Dermis lymphatic vessel endothelial cell (primary cell): Measurements from ENCODE around the gene ALOXE3. TPM values are rescaled to one million over a fixed set of nuclear protein-coding genes. Genes with fewer than 3 reads are reported as not detected.

Experiments
- total RNA-seq: library from RNA; depleted of rRNA; stranded (reverse); fragments of >200 nt; gene quantifications from 2 replicates; pipeline ENCODE4 v1.2.1, GENCODE V29; 2014

Gene ALOXE3
- total RNA-seq = under 0.01 TPM in 1 of 2 replicates, not detected in the other

DNA sequence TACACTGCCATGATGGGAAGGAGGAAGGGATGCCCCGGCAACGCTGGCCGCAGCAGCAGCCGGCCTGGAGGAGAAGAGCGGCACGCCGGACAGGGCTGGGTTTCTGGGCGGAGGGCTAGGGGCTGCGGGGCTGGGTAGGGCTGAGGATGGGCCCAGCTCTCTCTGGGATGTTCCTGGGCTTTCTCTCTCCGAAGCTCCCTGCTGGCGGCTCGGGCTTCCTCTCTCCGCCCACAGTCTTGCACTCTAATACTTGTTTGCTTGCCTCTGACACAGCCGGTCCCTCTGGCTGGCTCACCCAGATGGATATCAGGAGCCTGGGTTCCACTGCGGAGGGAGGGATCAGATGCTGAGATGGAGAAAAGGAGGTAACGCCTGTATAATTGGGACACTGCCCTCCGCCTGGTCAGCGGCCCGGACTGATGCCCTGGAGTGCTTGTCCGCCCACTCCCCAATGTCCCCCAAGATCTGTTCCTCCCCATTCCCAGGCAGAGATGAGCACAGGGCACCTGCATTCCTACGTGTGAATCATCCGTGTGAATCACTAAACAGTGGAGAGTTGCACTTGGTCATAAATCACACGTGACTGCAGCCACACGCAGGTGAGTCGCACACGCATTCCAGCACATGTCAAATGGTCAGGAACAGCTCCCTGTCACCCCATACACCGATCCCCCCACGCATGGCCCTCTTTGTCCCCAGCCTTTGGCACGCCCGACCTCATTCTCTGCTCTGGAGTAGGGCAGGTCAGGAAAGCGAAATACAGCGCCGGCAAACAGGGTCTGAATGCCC lies at the start of gene ALOXE3:
Gene ALOXE3, minus strand, starts transcription at position 535 of the 789 bp plus-strand sequence. Its CDS starts 524 bp downstream, at position 11.

DNA sequence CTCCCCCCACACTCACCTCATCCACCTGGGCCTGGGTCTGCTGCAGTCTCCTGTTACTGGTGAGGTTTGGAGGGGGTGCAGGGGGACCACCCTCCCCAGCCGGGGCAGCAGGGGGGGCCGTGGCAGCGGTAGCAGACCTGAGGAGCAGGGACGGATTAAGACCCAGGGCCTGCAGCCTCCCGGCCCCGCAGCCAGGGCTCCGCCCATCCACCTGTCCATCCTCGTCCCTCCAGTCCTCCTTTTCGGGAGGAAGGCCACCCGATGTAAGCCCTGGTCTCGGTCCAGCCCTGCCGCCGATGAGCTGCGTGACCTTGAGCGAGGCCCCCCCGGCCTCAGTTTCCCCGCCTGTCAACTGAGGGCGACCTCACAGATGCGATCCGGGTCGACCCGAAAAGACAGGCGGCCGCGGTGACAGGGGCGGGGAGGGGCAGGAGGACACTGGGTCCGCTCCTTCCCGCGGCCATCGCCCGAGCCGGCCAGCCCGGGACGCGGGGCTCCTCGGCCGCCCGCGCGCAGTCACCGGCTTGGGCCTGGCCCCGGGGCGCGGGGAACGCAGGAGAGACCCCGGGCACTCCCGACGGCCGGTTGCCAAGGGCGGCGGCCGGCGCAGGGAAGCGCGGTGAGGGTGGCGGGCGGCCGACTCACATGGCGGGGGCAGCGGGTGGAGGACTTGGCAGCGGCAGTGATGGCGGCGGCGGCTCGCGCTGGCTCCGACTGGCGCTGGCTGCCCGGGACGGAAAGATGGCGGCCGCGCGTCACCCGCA lies 44.1 kb upstream of the ALOXE3 start, which contains the start of gene VAMP2:
Gene VAMP2, minus strand, starts transcription at position 716 of the 764 bp plus-strand sequence. Its CDS starts 69 bp downstream, at position 647.

GRCh38 chr17:8152112-8152775 lies 33.9 kb upstream of the ALOXE3 start, which contains the start of gene PER1:
TSS of gene PER1 (minus strand) at chr17:8152404. CDS start at chr17:8150706, 1,698 bp downstream.

GRCh38 chr17:8123695-8124349 lies 5.5 kb upstream of the ALOXE3 start, which contains the start of gene HES7:
TSS of gene HES7 (minus strand) at chr17:8124106. CDS start at chr17:8124084, 22 bp downstream.

GRCh38 chr17:8087075-8087951 lies 31.0 kb downstream of the ALOXE3 start, which contains the start of gene ALOX12B:
TSS of gene ALOX12B (minus strand) at chr17:8087716. CDS start at chr17:8087442, 274 bp downstream.

Other genes with a start within 250 kb of the ALOXE3 start
- 60.7 and 71.3 TPM in 2 replicates for gene CHD3, start 229.7 kb downstream of the ALOXE3 start, total RNA-seq
- 0.43 and 3.0 TPM in 2 replicates for gene RNF227, start 202.2 kb downstream of the ALOXE3 start, total RNA-seq
- 0.11 and 0.17 TPM in 2 replicates for gene KCNAB3, start 188.7 kb downstream of the ALOXE3 start, total RNA-seq
- gene TRAPPC1, start 186.6 kb downstream of the ALOXE3 start, total RNA-seq = 49.1 and 54.8 TPM in 2 replicates
- gene CNTROB, start 186.3 kb downstream of the ALOXE3 start, total RNA-seq = 10.0 and 11.8 TPM in 2 replicates
- not detected in 2 replicates for gene GUCY2D, start 115.9 kb downstream of the ALOXE3 start, total RNA-seq
- not detected in 2 replicates for gene ALOX15B, start 79.5 kb downstream of the ALOXE3 start, total RNA-seq
- gene ALOX12B, start 30.8 kb downstream of the ALOXE3 start, total RNA-seq = not detected in 2 replicates
- gene HES7, start 5.6 kb upstream of the ALOXE3 start, total RNA-seq = not detected in 2 replicates
- 9.3 and 13.9 TPM in 2 replicates for gene PER1, start 33.9 kb upstream of the ALOXE3 start, total RNA-seq
- 4.0 and 4.2 TPM in 2 replicates for gene VAMP2, start 44.4 kb upstream of the ALOXE3 start, total RNA-seq
- gene TMEM107, start 57.9 kb upstream of the ALOXE3 start, total RNA-seq = 28.2 and 45.3 TPM in 2 replicates
- gene BORCS6, start 71.7 kb upstream of the ALOXE3 start, total RNA-seq = 8.5 and 10.7 TPM in 2 replicates
- gene AURKB, start 92.1 kb upstream of the ALOXE3 start, total RNA-seq = 5.9 and 6.2 TPM in 2 replicates
- gene CTC1, start 129.5 kb upstream of the ALOXE3 start, total RNA-seq = 5.1 and 6.8 TPM in 2 replicates
- gene PFAS, start 130.8 kb upstream of the ALOXE3 start, total RNA-seq = 11.5 and 17.3 TPM in 2 replicates
- gene RANGRF, start 170.2 kb upstream of the ALOXE3 start, total RNA-seq = 8.8 and 12.8 TPM in 2 replicates
- gene SLC25A35, start 176.9 kb upstream of the ALOXE3 start, total RNA-seq = 0.34 and 0.87 TPM in 2 replicates
- 7.3 and 8.3 TPM in 2 replicates for gene ARHGEF15, start 191.7 kb upstream of the ALOXE3 start, total RNA-seq
- not detected in 2 replicates for gene ODF4, start 221.3 kb upstream of the ALOXE3 start, total RNA-seq